ENCODE measurements around the gene THY1. TPM values are rescaled to one million over a fixed set of nuclear protein-coding genes. Genes with fewer than 3 reads are reported as not detected.

The THY1 gene
- total and polyA plus RNA-seq, 4 donors: 70.0 to 269 (median 168) TPM

- Histone ChIP-seq H3K4me3 (ENCODE audit: low read depth, low read length) (no peak overlapping the region), H3K27ac (ENCODE audit: low read depth, low read length) (no peak overlapping the region), H3K4me1 (ENCODE audit: control insufficient read depth, insufficient read depth, low read length) (peaks cover 15% of the 10 kb centered on the region), H3K36me3 (ENCODE audit: control insufficient read depth, insufficient read depth, low read length) (no peaks in the 10 kb centered on the region), H3K27me3 (ENCODE audit: control insufficient read depth, insufficient read depth, low read length) (no peaks in the 10 kb centered on the region), H3K9me3 (ENCODE audit: control insufficient read depth, insufficient read depth, low read length) (no peaks in the 10 kb centered on the region)
- DNase-seq (ENCODE audit: low read depth in 4 of 6, low spot score in 6 of 6): no peak
- WGBS (ENCODE audit: insufficient coverage): 33% methylated on average over 1 of the region's 1 CpG
These were observed 10.4 kb upstream of the THY1 start for GRCh38 chr11:119433358-119433725.

- Histone ChIP-seq H3K27ac (ENCODE audit: low read depth, low read length) (peak overlapping the region; percentile 72), H3K9me3 (ENCODE audit: control insufficient read depth, insufficient read depth, low read length) (no peaks in the 10 kb centered on the region), H3K4me1 (ENCODE audit: control insufficient read depth, insufficient read depth, low read length) (peaks cover 15% of the 10 kb centered on the region), H3K27me3 (ENCODE audit: control insufficient read depth, insufficient read depth, low read length) (no peaks in the 10 kb centered on the region), H3K36me3 (ENCODE audit: control insufficient read depth, insufficient read depth, low read length) (no peaks in the 10 kb centered on the region), H3K4me3 (ENCODE audit: low read depth, low read length) (no peak overlapping the region)
- 40% methylated on average over 15 of the region's 21 CpGs for WGBS (ENCODE audit: insufficient coverage)
- DNase-seq (ENCODE audit: low read depth in 4 of 6, low spot score in 6 of 6): peak in 2 of 6 donors; percentile 74 to 91
These were observed 9.7 kb upstream of the THY1 start for GRCh38 chr11:119432484-119433357.

GRCh38 chr11:119431523-119431922 lies 8.6 kb upstream of the THY1 start:
- Histone ChIP-seq H3K36me3 (ENCODE audit: control insufficient read depth, insufficient read depth, low read length) (no peaks in the 10 kb centered on the region), H3K27me3 (ENCODE audit: control insufficient read depth, insufficient read depth, low read length) (no peaks in the 10 kb centered on the region), H3K27ac (ENCODE audit: low read depth, low read length) (no peak overlapping the region), H3K4me3 (ENCODE audit: low read depth, low read length) (no peak overlapping the region), H3K9me3 (ENCODE audit: control insufficient read depth, insufficient read depth, low read length) (no peaks in the 10 kb centered on the region), H3K4me1 (ENCODE audit: control insufficient read depth, insufficient read depth, low read length) (peaks cover 15% of the 10 kb centered on the region)
- DNase-seq (ENCODE audit: low read depth in 4 of 6, low spot score in 6 of 6): no peak
- 90% methylated on average over 5 of the region's 7 CpGs for WGBS (ENCODE audit: insufficient coverage)

- Histone ChIP-seq H3K4me3 (ENCODE audit: low read depth, low read length) (no peak overlapping the region), H3K36me3 (ENCODE audit: control insufficient read depth, insufficient read depth, low read length) (no peaks in the 10 kb centered on the region), H3K9me3 (ENCODE audit: control insufficient read depth, insufficient read depth, low read length) (no peaks in the 10 kb centered on the region), H3K27ac (ENCODE audit: low read depth, low read length) (no peak overlapping the region), H3K27me3 (ENCODE audit: control insufficient read depth, insufficient read depth, low read length) (no peaks in the 10 kb centered on the region), H3K4me1 (ENCODE audit: control insufficient read depth, insufficient read depth, low read length) (peaks cover 23% of the 10 kb centered on the region)
- no peak for DNase-seq (ENCODE audit: low read depth in 4 of 6, low spot score in 6 of 6)
- 96% methylated on average over 4 of the region's 5 CpGs for WGBS (ENCODE audit: insufficient coverage)
These were observed 4.3 kb upstream of the THY1 start for GRCh38 chr11:119427279-119427678.

- H3K27me3 ChIP-seq (ENCODE audit: control insufficient read depth, insufficient read depth, low read length): peaks cover 2% of the 10 kb centered on the region
- no peak overlapping the region for H3K4me3 ChIP-seq (ENCODE audit: low read depth, low read length)
- 52% methylated on average over 3 of the region's 4 CpGs for WGBS (ENCODE audit: insufficient coverage)
- H3K27ac ChIP-seq (ENCODE audit: low read depth, low read length): no peak overlapping the region
- H3K36me3 ChIP-seq (ENCODE audit: control insufficient read depth, insufficient read depth, low read length): no peaks in the 10 kb centered on the region
- H3K9me3 ChIP-seq (ENCODE audit: control insufficient read depth, insufficient read depth, low read length): no peaks in the 10 kb centered on the region
- no peak for DNase-seq (ENCODE audit: low read depth in 4 of 6, low spot score in 6 of 6)
- H3K4me1 ChIP-seq (ENCODE audit: control insufficient read depth, insufficient read depth, low read length): peaks cover 25% of the 10 kb centered on the region
These were observed 3.2 kb upstream of the THY1 start for GRCh38 chr11:119426142-119426541.

- peaks cover 38% of the 10 kb centered on the region for H3K4me1 ChIP-seq (ENCODE audit: control insufficient read depth, insufficient read depth, low read length)
- 75% methylated on average over 2 of the region's 2 CpGs for WGBS (ENCODE audit: insufficient coverage)
- peaks cover 2% of the 10 kb centered on the region for H3K27me3 ChIP-seq (ENCODE audit: control insufficient read depth, insufficient read depth, low read length)
- H3K4me3 ChIP-seq (ENCODE audit: low read depth, low read length): no peak overlapping the region
- no peak overlapping the region for H3K27ac ChIP-seq (ENCODE audit: low read depth, low read length)
- no peaks in the 10 kb centered on the region for H3K9me3 ChIP-seq (ENCODE audit: control insufficient read depth, insufficient read depth, low read length)
- DNase-seq (ENCODE audit: low read depth in 4 of 6, low spot score in 6 of 6): no peak
- peaks cover 7% of the 10 kb centered on the region for H3K36me3 ChIP-seq (ENCODE audit: control insufficient read depth, insufficient read depth, low read length)
These were observed 1.8 kb upstream of the THY1 start for GRCh38 chr11:119424775-119425174.

- peaks cover 2% of the 10 kb centered on the region for H3K27me3 ChIP-seq (ENCODE audit: control insufficient read depth, insufficient read depth, low read length)
- H3K9me3 ChIP-seq (ENCODE audit: control insufficient read depth, insufficient read depth, low read length): no peaks in the 10 kb centered on the region
- H3K27ac ChIP-seq (ENCODE audit: low read depth, low read length): no peak overlapping the region
- peaks cover 11% of the 10 kb centered on the region for H3K36me3 ChIP-seq (ENCODE audit: control insufficient read depth, insufficient read depth, low read length)
- H3K4me3 ChIP-seq (ENCODE audit: low read depth, low read length): no peak overlapping the region
- H3K4me1 ChIP-seq (ENCODE audit: control insufficient read depth, insufficient read depth, low read length): peaks cover 43% of the 10 kb centered on the region
- peak in 2 of 6 donors; percentile 29 to 43 for DNase-seq (ENCODE audit: low read depth in 4 of 6, low spot score in 6 of 6)
- WGBS (ENCODE audit: insufficient coverage): 73% methylated on average over 2 of the region's 3 CpGs
These were observed 1.3 kb upstream of the THY1 start for GRCh38 chr11:119424276-119424675.

- H3K27me3 ChIP-seq (ENCODE audit: control insufficient read depth, insufficient read depth, low read length): peaks cover 2% of the 10 kb centered on the region
- peaks cover 17% of the 10 kb centered on the region for H3K36me3 ChIP-seq (ENCODE audit: control insufficient read depth, insufficient read depth, low read length)
- 49% methylated on average over 11 of the region's 14 CpGs for WGBS (ENCODE audit: insufficient coverage)
- H3K4me1 ChIP-seq (ENCODE audit: control insufficient read depth, insufficient read depth, low read length): peaks cover 43% of the 10 kb centered on the region
- no peaks in the 10 kb centered on the region for H3K9me3 ChIP-seq (ENCODE audit: control insufficient read depth, insufficient read depth, low read length)
- no peak for DNase-seq (ENCODE audit: low read depth in 4 of 6, low spot score in 6 of 6)
- H3K27ac ChIP-seq (ENCODE audit: low read depth, low read length): no peak overlapping the region
- H3K4me3 ChIP-seq (ENCODE audit: low read depth, low read length): peak overlapping the region; percentile 76
These were observed 710 bp upstream of the THY1 start for GRCh38 chr11:119423509-119424254.

GRCh38 chr11:119421941-119422808 lies 797 bp downstream of the THY1 start:
- DNase-seq (ENCODE audit: low read depth in 4 of 6, low spot score in 6 of 6): peak in 4 of 6 donors; percentile 36 to 79 (median 62)
- peak overlapping the region; percentile 81 for H3K27ac ChIP-seq (ENCODE audit: low read depth, low read length)

More at GRCh38 chr11:119421941-119422808, 797 bp downstream of the THY1 start:
- peaks cover 2% of the 10 kb centered on the region for H3K27me3 ChIP-seq (ENCODE audit: control insufficient read depth, insufficient read depth, low read length)
- H3K4me1 ChIP-seq (ENCODE audit: control insufficient read depth, insufficient read depth, low read length): peaks cover 57% of the 10 kb centered on the region
- no peaks in the 10 kb centered on the region for H3K9me3 ChIP-seq (ENCODE audit: control insufficient read depth, insufficient read depth, low read length)
- WGBS (ENCODE audit: insufficient coverage): under 1% methylated on average over 47 of the region's 49 CpGs
- H3K4me3 ChIP-seq (ENCODE audit: low read depth, low read length): peak overlapping the region; percentile 76
- peaks cover 31% of the 10 kb centered on the region for H3K36me3 ChIP-seq (ENCODE audit: control insufficient read depth, insufficient read depth, low read length)
